UCSD-AML1 (cell line): ENCODE results near the gene PRKG1.
"Not testable (repeated sequence)": the region's sequence is repeated elsewhere in the genome, so short reads cannot be mapped to it uniquely, and the experiment has no call there.

ENCODE experiments used
- DNase-seq: peaks from one replicate; lab custom pipeline; 2025; ENCODE audit not compliant: unreplicated experiment; lab: John Stamatoyannopoulos, UW

The PRKG1 gene

DNA sequence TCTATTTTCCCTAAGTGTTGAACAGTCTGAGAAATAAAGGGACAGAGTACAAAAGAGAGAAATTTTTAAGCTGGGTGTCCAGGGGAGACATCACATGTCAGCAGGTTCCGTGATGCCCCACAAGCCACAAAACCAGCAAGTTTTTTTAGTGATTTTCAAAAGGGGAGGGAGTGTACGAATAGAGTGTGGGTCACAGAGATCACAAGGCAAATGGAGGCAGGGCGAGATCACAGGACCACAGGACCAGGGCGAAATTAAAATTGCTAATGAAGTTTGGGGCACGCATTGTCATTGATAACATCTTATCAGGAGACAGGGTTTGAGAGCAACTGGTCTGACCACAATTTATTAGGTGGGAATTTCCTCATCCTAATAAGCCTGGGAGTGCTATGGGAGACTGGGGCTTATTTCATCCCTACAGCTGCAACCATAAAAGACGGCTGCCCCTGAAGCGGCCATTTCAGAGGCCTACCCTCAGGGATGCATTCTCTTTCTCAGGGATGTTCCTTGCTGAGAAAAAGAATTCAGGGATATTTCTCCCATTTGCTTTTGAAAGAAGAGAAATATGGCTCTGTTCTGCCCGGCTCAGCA is 193.8 kb downstream of the PRKG1 start:
- not testable (repeated sequence) for DNase-seq

DNA sequence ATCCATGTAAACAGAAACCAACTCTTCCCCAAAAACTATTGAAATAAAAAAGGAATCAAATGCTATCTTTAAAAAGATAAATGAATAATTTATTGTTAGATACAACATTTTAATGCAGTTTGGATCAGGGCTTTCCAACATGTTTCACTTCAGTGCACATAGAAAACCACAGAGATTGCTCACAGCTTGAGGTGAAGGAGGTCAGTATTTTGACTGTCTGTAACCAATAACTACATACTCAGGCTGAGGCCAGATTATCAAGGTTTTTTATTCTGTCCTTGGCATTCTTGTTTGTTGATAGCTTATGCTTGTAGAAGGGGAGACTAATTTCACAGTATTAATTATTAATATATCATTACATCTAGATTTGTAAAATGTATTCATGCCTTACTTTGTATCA is 195.5 kb downstream of the PRKG1 start:
- no peak for DNase-seq

DNA sequence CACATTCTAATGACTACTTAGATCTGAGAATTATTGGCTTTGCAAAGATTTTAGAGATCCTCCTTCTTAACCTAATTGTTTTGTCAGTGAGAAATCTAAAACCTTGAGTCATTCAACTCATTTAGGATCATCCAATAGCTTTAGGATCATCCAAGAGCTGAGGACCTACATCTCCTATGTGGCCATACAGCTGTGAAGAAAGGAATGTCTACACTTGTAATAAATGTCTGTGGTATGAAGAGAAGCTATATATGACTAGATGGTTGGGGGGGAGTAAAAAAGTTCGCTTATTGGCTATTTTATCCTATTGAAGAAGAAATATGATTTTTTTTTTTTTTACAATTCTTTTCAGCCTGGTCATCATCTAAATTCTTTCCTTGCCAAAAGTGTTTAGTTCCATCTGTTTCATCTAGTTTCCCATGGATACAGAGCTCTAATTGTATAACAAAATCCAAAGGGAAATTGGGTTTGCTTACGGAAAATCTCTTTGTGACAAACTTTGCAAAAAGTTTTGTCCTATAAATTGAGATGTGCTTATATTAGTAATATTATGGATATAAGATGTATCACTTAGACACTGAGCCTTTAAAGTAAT is 196.7 kb downstream of the PRKG1 start:
- DNase-seq, result no peak

DNA sequence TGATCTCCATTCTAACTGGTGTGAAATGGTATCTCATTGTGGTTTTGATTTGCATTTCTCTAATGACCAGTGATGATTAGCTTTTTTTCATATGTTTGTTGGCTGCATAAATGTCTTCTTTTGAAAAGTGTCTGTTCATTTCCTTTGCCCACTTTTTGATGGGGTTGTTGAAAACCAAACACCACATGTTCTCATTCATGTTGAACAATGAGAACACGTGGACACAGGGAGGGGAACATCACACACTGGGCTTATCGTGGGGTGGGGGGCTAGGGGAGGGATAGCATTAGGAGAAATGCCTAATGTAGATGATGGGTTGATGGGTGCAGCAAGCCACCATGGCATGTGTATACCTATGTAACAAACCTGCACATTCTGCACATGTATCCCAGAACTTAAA is 197.8 kb downstream of the PRKG1 start:
- not testable (repeated sequence) for DNase-seq

DNA sequence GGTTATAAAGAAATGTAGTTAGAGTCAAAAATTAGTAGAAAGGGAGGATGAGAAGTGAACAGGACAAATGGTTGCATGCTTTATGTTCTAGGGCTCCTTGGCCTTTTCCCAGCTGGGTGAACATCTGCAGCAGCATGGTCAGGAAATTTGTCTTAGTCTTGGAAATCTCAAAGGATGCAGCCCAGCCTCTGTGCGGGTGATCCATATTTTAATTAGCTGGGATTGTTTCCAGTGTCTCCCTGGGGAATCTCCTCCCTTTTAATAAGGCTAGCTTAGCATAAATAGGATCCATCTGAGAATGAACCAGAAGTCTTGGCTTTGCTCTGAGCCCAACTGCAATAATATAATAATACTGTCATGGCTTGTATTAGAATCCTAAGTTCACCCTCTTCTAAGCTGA is 198.3 kb downstream of the PRKG1 start:
- no peak for DNase-seq

DNA sequence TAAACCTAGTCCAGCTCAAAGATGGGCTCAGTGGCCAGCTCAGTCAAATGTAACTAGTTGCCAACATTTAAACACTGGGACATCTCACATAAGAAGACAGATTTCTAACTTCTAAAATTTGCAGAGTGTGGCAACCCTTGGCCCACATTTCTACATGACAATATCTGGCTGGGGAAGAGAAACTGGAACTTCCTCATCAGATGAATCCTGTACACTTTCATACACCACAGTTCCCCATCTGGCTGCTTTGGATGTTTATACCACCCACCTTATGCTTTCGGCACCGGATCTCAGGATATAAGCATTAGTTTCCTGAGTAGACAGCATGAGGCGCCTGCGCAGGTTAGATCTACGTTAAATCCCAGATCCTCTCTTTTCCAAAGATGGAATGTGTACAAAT is 199.3 kb downstream of the PRKG1 start:
- no peak for DNase-seq

DNA sequence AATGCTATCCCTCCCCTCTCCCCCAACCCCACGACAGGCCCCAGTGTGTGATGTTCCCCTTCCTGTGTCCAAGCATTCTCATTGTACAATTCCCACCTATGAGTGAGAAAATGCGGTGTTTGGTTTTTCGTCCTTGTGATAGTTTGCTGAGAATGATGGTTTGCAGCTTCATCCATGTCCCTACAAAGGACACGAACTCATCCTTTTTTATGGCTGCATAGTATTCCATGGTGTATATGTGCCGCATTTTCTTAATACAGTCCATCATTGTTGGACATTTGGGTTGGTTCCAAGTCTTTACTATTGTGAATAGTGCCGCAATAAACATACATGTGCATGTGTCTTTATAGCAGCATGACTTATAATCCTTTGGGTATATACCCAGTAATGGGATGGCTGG is 201.8 kb downstream of the PRKG1 start:
- not testable (repeated sequence) for DNase-seq

DNA sequence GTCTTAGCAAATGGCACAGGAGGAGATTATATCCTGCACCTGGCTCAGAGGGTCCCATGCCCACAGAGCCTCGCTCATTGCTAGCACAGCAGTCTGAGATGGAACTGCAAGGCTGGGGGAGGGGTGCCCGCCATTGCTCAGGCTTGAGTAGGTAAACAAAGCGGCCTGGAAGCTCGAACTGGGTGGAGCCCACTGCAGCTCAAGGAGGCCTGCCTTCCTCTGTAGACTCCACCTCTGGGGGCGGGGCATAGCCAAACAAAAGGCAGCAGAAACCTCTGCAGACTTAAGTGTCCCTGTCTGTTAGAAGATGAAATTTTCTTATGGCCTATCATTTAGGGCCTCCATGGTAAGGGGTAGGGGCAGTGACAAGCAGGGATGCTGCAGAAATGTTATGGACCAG is 207.1 kb downstream of the PRKG1 start:
- DNase-seq, result not testable (repeated sequence)

DNA sequence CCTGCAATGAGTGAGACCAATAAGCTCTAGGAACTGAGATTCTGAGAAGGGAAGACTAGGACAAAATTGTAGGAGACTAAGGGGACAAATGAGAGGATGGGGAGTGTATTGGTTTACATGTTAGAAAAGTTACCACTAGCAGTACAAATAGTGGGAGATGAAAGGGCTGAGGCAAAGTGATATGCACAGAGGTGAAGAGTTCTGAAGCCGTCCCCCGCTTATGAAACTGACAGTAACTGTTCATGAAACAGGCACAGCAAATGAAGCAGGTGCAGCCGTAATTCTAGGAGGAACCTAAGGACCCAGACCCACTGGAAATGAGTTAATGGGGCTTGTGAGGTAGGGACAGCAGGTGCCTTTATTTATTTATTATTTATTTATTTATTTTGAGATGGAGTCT is 211.3 kb downstream of the PRKG1 start:
- DNase-seq, result no peak

DNA sequence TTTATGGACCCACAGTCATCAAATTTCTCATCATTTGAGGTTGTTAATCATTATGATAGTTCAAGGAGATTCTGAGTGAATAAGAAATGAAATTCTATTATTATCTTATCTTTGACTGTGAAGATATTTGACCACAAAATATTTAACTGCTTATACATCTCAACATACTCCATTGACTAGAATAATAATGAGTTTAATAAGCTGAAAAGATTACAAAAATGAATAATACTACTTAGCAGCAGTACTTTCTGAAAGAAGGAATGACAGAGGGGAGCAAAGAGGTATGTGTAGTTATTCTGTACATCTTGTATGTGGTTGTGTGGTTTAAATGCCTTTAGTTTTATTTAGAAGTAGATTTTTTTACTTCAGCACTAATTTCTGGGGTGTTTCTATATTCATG is 214.2 kb downstream of the PRKG1 start:
- no peak for DNase-seq

DNA sequence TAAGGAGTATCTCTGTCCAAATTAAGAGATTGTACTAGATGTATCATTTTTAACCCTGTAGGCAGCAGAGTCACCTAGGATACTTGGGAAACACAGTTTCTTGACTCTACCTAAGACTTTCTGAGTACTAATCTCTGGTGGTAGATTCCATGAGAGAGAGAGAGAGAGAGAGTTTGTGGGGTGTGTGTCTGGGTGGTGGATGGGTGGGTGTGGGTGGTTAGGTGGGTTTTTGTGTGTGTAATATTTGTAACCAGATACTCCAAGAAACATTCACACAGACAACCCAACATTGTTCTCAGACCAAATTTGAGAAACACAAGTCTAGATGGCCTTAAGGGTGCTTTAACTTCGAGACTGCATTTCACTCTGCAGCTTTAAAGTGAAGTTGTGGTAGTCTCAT is 215.2 kb downstream of the PRKG1 start:
- DNase-seq, result no peak

DNA sequence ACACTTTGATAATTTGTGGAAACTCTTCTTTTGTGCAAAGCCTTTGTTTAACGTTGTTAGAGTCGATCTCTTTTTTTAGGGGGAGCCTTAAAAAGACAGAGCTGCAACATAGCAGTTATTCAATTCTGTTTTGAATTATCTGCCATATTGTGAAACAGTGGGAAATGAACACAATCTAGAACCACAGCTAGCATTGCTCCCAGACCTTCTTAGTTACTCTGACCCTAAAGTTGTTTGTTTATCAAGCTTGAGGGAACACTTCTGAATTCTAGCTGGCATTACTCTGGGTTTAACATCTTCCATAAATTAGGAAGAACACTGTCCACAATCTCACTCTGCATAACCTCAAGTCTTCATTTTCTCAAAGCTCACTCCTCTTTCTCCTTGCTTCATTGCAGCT is 217.7 kb downstream of the PRKG1 start:
- no peak for DNase-seq

DNA sequence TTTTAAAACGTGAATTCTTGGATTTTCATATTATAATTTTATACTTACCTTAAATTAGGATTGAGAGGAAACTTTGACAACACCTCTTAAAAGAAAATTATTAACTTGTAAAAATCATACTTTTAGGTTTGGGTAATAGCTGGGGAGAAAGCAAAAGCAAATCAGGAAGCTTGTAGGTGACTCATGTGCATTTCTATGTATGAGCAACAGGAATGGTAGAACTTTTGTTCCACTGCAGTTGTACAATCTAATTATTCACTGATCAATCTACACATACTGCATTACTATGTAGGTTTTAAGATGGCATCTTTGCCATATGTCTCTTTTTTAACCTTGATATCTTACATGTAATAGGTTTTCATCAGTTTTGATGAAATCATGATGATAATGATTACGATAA is 223.2 kb downstream of the PRKG1 start:
- no peak for DNase-seq

DNA sequence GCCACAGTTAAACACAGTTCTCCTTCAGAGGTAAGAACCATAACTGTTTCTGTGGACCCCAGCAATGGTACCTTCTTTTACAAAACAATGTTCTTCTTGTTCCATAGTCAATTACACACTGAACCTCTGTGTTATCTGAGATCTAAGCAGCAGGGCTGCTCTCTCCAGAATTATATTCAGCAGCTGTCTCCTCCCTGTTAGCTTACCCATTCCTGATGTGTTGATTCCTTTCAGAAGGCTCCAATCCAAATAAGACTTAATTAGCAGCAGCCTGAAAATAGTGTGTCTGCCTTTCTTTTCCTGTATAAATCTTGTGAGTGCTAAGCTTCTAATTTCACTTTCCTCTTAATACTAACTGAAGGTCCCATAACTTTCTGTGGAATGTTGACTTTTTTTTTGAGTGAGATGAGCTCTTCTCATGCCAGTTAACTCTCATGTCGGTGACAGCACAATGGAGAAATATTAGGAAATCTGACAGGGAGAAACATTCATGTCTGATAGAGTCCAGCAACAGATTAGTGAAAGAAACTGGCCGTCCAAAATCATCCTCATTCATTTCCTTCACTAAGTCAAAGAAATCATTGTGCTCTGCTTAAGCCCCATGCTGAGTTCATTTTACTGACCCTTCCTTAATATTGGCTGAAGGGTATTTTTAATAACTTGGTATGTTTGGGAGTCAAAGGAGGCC is 226.5 kb downstream of the PRKG1 start:
- DNase-seq, result no peak

DNA sequence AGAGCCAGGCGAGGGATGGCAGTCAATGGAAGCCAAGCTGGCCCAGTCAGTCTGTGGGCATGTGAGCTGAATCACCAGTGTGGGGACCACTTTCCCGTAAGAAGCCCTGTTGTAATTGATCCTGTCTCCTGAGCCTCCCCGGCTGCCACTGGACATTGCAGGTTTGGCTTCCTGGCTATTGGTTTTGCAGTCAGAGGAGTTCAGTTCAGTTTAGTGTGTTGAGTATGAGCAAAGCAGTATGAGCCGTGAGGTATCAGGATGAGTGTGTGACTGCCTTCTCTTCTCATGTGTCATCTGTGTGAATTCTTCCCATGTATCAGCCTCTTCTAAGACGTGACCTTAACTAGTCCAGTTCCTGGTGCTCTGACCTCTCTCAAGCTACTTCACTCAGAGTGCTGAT is 227.4 kb downstream of the PRKG1 start:
- DNase-seq, result peak; percentile 1

DNA sequence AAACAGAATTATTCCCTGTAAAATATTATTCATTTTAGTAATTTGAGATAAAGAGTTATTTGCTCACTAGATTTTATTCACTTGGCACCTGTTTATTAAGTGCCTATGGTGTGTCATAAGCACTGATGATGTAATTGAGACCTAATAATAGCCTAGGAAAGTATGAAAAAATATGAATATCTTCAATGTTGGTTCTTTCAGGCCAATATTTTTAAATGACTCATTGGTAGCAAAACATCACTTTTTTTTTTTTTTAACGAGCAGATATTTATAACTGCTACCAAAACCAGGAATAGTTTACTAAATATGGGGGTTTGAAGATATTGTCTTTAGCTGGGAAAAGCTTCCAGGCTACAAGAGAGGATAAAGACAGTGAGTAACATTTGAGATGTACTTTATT is 228.0 kb downstream of the PRKG1 start:
- DNase-seq, result no peak

DNA sequence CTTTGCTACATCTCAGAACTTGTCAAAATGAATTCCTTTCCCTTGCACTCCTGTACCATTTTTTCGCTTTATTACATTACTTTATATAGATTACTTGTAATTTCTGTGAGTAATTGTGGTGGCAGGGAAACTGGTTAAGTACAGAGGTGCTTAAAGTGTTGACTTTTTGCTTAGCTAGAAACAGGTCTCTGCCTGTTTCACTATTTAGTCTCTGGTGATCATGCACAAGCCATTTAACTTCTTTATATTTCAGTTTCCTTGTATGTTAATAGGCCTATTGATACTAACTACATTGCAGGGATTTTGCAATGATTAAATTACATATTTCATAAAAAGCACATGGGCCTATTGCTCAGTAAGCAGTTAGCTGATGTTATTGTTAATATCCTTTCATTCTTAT is 233.8 kb downstream of the PRKG1 start:
- DNase-seq, result no peak

DNA sequence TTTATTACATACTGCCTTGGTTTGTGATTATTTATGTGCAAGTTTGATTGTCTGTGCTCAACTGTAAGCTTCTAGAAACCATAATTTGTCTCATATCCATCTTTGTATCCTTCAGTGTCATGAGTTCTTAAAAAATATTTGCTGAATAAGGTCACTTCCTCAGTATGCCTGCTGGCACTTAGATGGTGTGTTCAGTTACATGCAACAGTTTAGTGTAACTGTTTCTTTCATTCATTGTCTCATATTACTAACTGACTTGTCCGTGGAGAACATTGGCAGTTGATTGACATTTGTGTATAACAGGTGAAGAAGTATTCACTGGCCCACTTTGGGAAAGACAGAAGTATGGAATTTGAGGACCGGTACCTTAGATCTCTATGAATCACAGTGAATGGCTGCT is 236.9 kb downstream of the PRKG1 start:
- no peak for DNase-seq

DNA sequence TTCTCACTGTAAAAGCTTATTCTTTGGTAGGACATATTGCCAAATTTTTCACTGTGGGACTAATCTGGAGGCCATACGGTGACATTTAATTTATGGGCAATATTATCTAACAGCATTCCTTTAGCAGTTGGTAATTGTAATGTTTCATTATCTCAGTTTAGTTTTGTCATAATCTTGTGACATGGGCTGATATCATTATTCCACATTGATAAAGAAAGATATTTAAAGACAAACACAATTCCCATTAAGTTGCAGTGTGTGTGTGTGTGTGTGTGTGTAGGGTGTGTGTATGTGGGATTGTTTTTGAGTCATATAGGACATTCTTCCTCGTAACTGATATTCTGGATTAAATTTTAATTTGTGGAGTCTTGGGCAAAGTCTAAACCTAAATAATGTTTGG is 238.5 kb downstream of the PRKG1 start:
- DNase-seq, result no peak

DNA sequence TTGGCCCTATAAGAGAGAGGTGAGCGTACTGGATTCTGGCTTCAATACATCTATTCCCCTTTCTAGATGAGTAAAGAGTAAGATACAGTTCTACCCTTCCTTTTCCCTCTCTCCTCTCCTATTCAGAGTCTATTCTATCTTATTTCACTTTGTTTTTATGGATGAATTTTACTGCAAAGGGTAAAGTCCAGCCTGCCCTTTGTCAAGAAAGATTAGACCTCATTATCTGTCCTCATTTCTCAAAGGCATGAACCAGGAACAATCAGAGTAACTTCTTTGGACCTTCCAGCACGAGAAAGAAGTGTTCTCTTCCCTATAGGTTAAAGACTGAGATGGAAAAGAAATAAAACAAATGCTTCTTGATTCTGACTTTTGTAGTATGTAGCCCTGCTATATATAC is 239.0 kb downstream of the PRKG1 start:
- DNase-seq, result no peak

DNA sequence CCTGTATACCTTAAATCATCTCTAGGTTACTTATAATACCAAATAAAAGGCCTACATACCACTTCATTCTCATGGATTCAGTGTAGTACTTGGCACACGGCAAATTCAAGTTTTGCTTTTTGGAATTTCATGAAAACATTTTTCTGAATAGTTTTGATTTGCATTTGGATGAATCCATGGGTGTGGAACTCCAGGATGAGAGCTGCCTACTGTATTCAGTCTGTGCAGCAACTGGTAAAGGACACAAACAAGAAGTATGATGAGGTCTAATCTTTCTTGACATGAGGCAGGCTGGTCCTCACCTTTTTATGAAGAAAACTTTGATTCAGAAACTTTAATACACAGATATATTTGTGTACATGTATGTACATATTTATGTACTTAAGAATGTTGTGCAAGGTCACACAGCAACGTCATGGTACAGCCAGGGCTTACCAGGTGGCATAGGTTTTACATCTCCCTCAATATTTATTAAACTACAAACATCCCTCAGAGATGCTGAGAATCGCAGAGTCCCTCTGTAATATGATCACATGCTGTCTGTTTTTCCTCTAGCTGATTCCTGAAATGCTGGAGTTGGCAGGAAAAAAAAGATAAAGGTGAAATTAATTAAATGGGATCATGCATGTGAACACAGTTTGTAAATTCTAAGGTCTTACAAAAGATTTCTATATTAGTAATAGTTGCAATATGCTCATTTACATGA is 239.6 kb downstream of the PRKG1 start:
- DNase-seq, result no peak

DNA sequence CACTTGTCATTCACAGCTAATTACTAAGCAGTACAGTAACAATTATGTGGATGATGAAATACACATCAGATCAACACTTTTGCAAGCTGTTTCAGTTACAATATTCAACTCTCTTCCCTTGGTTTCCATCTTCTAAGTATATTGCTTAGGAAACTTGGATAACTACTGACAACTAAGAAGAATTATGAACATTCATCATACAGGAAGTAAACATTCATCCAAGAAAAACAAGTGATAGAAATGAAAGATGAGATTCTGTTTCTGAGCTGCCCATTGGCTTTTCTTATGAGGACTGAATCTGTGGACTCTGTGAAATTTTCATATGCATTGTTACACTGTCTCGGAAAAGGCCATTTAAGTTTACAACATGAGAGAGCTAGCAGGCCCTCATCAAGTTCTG is 240.2 kb downstream of the PRKG1 start:
- no peak for DNase-seq
